HFFc6 (cell line): Measurements from ENCODE around the gene FAAP20. TPM values are rescaled to one million over a fixed set of nuclear protein-coding genes. Genes with fewer than 3 reads are reported as not detected.

Source experiments
- DNase-seq: peaks from one replicate; pipeline ENCODE4 v3.0.0-alpha.2; 2018
- H3K27ac Mint-ChIP-seq: 2 replicates; pipeline ENCODE4 v1.8.0; 2020; ENCODE audit warnings: mild to moderate bottlenecking, mixed read lengths
- H3K27me3 Mint-ChIP-seq: 2 replicates; pipeline ENCODE4 v1.8.0; 2021; ENCODE audit warnings: mild to moderate bottlenecking, moderate library complexity, mixed read lengths; ENCODE audit not compliant: insufficient read depth
- H3K36me3 Mint-ChIP-seq: 2 replicates; pipeline ENCODE4 v1.8.0; 2021; ENCODE audit warnings: low read depth, mixed read lengths
- H3K4me1 Mint-ChIP-seq: 2 replicates; pipeline ENCODE4 v1.8.0; 2020; ENCODE audit warnings: low read depth, mixed read lengths
- H3K4me3 Mint-ChIP-seq: 2 replicates; pipeline ENCODE4 v1.8.0; 2020; ENCODE audit warnings: mild to moderate bottlenecking, moderate library complexity, mixed read lengths
- H3K9me3 Mint-ChIP-seq: 2 replicates; pipeline ENCODE4 v1.8.0; 2020; ENCODE audit warnings: mild to moderate bottlenecking, mixed read lengths
- CTCF ChIP-seq: fragments of 200-600 bp; sonication (generic); IDR thresholded peaks from 2 replicates; pipeline ENCODE4 v1.5.0; 2021; ENCODE audit warnings: antibody characterized with exemption, mild to moderate bottlenecking
- total RNA-seq, 6 experiments: library from RNA; stranded (reverse); fragmentation: NEBNext Ultra II Directional; extraction: Animal tissue kit (Norgen Biotek cat#: 25700); gene quantifications; 2 replicates in 1 of 6; 3 replicates in 5 of 6; pipeline ENCODE4 v1.2.3, GENCODE V29; 2021

FAAP20 gene
- total RNA-seq, 6 experiments from 2014 or later: 75.3 to 97.4 (median 82.7) TPM

DNA sequence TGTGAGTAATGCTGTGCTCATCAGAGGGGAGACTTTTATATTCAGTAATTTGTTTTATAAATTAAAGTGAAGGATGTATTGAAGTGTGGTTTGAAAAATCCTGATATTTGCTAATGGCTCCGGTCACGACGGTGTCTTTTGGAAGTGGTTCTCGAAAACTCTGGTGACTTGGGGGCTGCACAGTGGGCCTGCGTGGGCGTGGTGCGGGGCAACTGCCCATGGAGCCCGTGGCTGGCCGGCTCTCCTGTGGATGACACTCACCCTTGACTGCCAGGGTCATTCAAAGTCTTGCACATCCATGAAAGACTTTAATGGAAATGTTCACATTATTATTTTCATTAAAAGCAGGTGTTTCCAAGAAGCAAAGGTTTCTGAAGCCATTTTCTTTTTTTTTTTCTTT, 7.7 kb downstream of the FAAP20 start:
- Mint-ChIP-seq H3K9me3 (no peaks in the 10 kb centered on the region), H3K36me3 (no peaks in the 10 kb centered on the region), H3K4me3 (no peak overlapping the region), H3K27ac (no peak overlapping the region), H3K27me3 (no peaks in the 10 kb centered on the region; the same call in 1 of the 2 replicates), H3K4me1 (no peaks in the 10 kb centered on the region; the same call in 1 of the 2 replicates)
- TF ChIP-seq CTCF: no peak
- DNase-seq: no peak

GRCh38 chr1:2185880-2186855, 8.4 kb downstream of the FAAP20 start:
- Mint-ChIP-seq H3K27me3 (no peaks in the 10 kb centered on the region; the same call in 1 of the 2 replicates), H3K4me3 (no peak overlapping the region), H3K27ac (no peak overlapping the region), H3K36me3 (no peaks in the 10 kb centered on the region), H3K4me1 (no peaks in the 10 kb centered on the region), H3K9me3 (no peaks in the 10 kb centered on the region)
- TF ChIP-seq CTCF: no peak
- no peak for DNase-seq

DNA sequence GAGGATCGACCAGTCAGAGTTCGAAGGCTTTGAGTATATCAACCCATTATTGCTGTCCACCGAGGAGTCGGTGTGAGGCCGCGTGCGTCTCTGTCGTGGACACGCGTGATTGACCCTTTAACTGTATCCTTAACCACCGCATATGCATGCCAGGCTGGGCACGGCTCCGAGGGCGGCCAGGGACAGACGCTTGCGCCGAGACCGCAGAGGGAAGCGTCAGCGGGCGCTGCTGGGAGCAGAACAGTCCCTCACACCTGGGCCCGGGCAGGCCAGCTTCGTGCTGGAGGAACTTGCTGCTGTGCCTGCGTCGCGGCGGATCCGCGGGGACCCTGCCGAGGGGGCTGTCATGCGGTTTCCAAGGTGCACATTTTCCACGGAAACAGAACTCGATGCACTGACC, 9.6 kb downstream of the FAAP20 start:
- DNase-seq: no peak
- Mint-ChIP-seq H3K4me1 (no peaks in the 10 kb centered on the region), H3K9me3 (no peaks in the 10 kb centered on the region), H3K4me3 (no peak overlapping the region), H3K27me3 (no peaks in the 10 kb centered on the region; the same call in none of the 2 replicates), H3K36me3 (0 out of 2 replicates have a peak, but pooled peaks cover under 1% of the 10 kb centered on the region), H3K27ac (no peak overlapping the region)
- no peak for TF ChIP-seq CTCF

- Mint-ChIP-seq H3K27ac (no peak overlapping the region), H3K4me3 (no peak overlapping the region), H3K9me3 (no peaks in the 10 kb centered on the region), H3K4me1 (no peaks in the 10 kb centered on the region; the same call in 1 of the 2 replicates), H3K36me3 (peaks cover 4% of the 10 kb centered on the region; the same call in 1 of the 2 replicates), H3K27me3 (no peaks in the 10 kb centered on the region; the same call in none of the 2 replicates)
- no peak for DNase-seq
- no peak for TF ChIP-seq CTCF
Measured at GRCh38 chr1:2184531-2184930, 10.0 kb downstream of the FAAP20 start.

GRCh38 chr1:2183937-2184334, 10.6 kb downstream of the FAAP20 start:
- H3K27ac Mint-ChIP-seq: no peak overlapping the region
- DNase-seq: no peak
- H3K27me3 Mint-ChIP-seq: peaks cover 3% of the 10 kb centered on the region
- no peak overlapping the region for H3K4me3 Mint-ChIP-seq
- peaks cover 7% of the 10 kb centered on the region; the same call in 1 of the 2 replicates for H3K36me3 Mint-ChIP-seq
- H3K4me1 Mint-ChIP-seq: no peaks in the 10 kb centered on the region; the same call in 1 of the 2 replicates
- no peaks in the 10 kb centered on the region for H3K9me3 Mint-ChIP-seq
- TF ChIP-seq CTCF: no peak
